ENCODE measurements around the gene CLIC1.

DNA sequence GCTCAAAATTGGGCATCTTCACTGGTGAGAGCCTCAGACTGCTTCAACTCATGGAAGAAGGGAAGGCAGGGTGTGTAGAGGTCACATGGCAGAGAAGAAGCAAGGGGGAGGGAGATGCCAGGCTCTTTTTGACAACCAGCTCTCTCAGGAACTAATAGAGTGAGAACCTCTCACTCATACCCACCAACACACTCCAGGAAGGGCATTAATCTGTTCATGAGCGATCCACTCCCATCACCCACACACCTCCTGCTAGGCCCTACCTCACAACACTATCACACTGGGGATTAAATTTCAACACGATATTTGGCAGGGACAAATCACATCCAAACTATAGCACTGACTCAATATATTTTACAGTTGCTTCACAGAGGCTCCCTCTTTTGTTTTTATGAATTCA, 5.5 kb upstream of the CLIC1 start:
- TF ChIP-seq YY2 (tag by site-specific recombination; IDR thresholded peaks at IDR 0.05) (no peak), ZFP37 (tag by site-specific recombination; IDR thresholded peaks at IDR 0.05) (no peak), BCL11B (tag by site-specific recombination; IDR thresholded peaks at IDR 0.05; ENCODE audit: low read depth) (no peak), ZNF76 (tag by site-specific recombination; IDR thresholded peaks at IDR 0.05; ENCODE audit: borderline replicate concordance, low read depth) (no peak), SETDB1 (IDR thresholded peaks at IDR 0.05; ENCODE audit: insufficient read length, low read length) (no peak), ZNF132 (tag by site-specific recombination; IDR thresholded peaks at IDR 0.05; ENCODE audit: borderline replicate concordance) (no peak), SP3 (tag by site-specific recombination; IDR thresholded peaks at IDR 0.05) (no peak), ZNF658 (tag by site-specific recombination; IDR thresholded peaks at IDR 0.05) (no peak), ZXDB (tag by site-specific recombination; IDR thresholded peaks at IDR 0.05) (no peak)
- TF ChIP-seq, protein P1, sequence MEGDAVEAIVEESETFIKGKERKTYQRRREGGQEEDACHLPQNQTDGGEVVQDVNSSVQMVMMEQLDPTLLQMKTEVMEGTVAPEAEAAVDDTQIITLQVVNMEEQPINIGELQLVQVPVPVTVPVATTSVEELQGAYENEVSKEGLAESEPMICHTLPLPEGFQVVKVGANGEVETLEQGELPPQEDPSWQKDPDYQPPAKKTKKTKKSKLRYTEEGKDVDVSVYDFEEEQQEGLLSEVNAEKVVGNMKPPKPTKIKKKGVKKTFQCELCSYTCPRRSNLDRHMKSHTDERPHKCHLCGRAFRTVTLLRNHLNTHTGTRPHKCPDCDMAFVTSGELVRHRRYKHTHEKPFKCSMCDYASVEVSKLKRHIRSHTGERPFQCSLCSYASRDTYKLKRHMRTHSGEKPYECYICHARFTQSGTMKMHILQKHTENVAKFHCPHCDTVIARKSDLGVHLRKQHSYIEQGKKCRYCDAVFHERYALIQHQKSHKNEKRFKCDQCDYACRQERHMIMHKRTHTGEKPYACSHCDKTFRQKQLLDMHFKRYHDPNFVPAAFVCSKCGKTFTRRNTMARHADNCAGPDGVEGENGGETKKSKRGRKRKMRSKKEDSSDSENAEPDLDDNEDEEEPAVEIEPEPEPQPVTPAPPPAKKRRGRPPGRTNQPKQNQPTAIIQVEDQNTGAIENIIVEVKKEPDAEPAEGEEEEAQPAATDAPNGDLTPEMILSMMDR (tag by site-specific recombination; IDR thresholded peaks at IDR 0.05): no peak

Measured in HEK293 (cell line).